Activated CD4-positive, alpha-beta T cell treated with anti-CD3 and anti-CD28 coated beads, Interleukin-2, amount 50 U/mL, for 48 hours (primary cell): Measurements from ENCODE around the gene PROM2.
"Not testable (repeated sequence)": the region's sequence is repeated elsewhere in the genome, so short reads cannot be mapped to it uniquely, and the experiment has no call there.

Experiments used
- DNase-seq, 2 experiments: peaks; one replicate each; pipeline ENCODE4 v3.0.0-alpha.2; 2020

The PROM2 gene, protein sequence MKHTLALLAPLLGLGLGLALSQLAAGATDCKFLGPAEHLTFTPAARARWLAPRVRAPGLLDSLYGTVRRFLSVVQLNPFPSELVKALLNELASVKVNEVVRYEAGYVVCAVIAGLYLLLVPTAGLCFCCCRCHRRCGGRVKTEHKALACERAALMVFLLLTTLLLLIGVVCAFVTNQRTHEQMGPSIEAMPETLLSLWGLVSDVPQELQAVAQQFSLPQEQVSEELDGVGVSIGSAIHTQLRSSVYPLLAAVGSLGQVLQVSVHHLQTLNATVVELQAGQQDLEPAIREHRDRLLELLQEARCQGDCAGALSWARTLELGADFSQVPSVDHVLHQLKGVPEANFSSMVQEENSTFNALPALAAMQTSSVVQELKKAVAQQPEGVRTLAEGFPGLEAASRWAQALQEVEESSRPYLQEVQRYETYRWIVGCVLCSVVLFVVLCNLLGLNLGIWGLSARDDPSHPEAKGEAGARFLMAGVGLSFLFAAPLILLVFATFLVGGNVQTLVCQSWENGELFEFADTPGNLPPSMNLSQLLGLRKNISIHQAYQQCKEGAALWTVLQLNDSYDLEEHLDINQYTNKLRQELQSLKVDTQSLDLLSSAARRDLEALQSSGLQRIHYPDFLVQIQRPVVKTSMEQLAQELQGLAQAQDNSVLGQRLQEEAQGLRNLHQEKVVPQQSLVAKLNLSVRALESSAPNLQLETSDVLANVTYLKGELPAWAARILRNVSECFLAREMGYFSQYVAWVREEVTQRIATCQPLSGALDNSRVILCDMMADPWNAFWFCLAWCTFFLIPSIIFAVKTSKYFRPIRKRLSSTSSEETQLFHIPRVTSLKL

DNA sequence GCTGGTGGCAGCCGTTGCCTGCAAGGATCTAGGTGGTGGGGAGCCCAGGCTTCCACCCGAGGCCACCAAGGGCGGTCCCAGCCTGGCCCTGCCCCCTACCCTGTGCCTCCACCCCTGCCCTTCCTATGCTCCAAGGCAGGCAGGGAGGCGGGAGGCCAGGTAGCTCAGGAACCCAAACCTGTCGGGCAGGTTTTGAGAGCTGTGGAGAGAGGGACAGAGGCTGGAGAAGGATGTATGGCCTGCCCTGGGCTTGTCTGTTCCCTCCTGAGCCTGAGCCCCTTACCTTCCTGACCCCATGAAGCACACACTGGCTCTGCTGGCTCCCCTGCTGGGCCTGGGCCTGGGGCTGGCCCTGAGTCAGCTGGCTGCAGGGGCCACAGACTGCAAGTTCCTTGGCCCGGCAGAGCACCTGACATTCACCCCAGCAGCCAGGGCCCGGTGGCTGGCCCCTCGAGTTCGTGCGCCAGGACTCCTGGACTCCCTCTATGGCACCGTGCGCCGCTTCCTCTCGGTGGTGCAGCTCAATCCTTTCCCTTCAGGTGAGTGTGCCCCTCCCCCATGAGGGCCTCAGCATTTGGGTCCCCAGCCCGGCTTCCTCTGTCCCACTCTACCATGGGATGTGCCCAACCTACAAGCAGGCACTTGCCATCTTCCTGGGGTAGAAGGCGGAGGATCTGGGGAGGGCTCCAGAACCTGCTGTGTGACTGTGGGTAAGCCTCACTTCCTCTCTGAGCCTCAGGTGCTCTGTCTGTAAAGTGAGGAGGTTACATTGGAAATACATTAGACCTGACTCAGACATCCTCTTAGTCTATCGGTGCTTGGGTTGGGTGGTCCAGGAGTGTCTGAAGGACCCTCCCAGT lies at the start of gene PROM2:
Gene PROM2, plus strand, starts transcription at position 159 of the 860 bp plus-strand sequence. Its CDS starts 137 bp downstream, at position 296.
- no peak for DNase-seq

DNA sequence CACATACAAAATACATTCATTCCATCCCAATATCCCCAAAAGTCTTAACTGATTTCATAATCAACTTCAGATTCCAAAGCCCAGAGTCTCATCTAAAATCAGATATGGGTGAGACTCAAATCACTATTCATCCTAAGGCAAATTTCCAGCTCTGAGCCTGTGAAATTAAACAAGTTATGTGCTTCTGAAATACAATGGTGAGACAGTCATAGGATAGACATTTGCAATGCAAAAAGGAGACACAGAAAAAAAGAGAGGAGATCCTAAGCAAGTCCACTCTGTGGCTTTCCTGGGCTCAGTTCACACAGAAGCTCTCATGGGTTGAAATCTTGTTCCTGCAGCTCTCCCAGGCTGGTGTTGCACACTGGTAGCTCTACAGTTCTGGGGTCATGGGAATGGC lies 48.6 kb upstream of the PROM2 start:
- DNase-seq = no peak

DNA sequence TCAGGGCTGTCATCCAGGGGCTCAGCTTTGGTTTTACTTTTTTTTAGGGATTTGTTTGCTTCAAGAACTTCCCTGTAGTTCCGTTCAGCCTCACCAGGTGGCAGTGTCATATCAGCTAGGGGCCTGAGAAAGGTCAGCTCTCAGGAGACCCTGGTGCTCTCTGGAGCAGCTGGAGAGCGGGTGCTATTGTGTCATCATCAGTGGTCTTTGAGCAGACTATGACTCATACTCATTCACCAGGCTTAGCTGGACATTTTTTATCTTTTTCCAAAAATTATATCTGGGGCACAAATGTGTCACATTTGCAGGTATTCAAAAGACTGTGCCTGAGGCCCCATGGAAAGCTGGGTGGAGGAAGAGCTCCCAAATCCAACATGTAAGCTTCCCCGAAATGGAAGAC lies 42.5 kb upstream of the PROM2 start:
- peak; percentile 49 to 55 for DNase-seq

DNA sequence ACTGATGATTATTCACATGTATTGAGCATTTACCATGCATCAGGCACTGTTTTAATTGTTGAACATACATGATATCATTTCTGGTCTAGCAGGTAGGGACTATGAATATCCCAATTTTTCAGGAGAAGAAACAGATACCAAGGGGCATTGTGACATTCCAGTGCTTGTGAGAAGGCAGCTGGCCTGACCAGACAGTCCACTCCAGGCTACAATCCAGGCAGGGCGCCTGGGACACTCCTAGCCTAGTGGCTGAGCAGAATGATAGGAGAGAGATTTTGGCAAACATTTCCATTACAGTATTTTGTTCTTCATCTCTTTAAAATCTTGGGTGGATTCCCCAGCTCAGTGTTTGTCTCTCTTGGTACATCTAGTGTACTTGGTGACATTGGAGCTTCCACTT lies 42.0 kb upstream of the PROM2 start:
- no peak for DNase-seq

DNA sequence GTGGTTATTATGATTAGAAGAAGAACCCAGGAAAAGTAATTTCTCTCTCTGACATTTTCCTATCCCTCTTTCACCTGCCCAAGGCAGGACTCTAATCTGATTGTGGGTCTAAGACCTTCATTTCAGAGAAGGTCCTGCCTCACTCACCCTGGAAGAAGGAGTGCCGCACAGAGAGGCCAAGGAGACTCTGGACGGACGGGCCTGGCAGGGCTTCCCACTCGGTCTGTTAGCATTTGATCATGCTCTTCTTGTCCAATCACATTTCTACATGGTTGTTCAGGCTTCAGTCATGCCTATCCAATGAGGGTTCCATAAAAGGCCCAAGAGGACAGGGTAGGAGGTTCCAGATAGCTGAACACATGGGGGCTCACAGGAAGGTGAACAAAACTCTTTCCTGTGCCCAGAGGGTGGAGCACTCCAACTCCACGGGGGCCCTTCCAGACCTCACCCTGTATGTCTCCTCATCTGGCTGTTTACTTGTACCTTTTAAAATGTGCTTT lies 39.9 kb upstream of the PROM2 start:
- DNase-seq = no peak

DNA sequence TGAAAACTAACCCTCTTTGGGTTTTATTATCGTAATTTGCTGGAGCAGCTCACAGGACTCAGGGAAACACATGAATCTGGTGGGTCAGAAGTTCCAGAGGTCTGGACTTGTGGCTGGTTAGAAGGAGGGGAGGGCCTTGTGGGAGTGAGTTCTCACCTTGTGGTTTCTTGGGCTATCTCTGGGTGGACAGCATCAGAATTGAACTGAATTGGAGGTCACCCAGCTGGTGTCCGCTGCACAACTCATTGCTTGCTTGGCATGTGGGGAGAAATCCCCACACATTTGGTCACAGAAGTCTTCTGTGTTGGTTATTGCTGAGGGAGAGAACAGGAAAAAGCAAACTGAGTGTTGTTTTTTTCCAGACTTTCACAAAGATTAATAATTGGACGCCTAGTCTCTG lies 39.4 kb upstream of the PROM2 start:
- DNase-seq = no peak

DNA sequence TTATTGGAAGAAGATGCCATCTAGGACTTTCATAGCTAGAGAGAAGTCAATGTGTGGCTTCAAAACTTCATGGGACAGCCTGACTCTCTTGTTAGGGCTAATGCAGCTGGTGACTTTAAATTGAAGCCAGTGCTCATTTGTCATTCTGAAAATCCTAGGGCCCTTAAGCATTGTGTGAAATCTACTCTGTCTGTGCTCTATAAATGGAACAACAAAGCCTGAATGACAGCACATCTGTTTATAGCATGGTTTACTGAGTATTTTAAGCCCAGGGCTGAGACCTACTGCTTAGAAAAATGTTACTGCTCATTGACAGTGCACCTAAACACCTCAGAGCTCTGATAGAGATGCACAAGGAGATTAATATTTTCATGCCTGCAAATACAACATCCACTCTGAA lies 36.1 kb upstream of the PROM2 start:
- no peak for DNase-seq

DNA sequence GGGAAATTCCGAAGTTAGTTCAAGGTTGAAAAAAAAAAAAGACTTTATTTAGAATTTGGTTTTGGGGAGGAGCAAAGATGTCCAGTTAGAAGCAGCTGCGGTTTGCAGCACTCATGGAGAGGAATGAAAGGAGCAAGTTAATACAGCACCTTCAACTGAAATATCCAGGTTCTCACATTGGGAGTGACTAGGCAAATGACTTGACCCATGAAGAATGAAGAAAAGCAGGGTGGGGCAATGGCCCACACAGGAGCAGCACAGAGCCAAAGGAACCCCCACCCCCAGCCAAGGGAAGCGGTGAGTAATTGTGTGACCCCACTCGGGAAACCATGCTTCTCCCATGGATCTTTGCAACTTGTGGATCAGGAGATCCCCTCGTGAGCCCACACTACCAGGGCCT lies 34.2 kb upstream of the PROM2 start:
- no peak for DNase-seq

DNA sequence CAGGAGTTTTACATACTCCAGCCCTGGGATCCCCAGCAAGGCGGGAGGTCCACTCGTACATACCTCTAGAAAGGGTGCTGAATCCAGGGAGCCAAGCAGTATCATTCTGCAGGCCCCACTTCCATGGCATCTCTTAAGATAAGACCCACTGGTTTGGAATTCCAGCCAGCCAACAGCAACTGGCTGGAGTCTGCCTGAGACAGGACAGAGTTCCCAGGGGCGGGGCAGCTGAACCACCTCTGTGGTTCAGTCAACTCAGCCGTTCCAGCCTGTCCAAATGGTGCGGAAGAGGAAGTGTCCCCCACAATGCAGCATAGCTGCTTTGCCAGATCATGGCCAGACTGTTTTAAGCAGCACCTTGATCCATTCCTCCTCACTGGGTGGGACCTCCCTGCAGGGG lies 33.7 kb upstream of the PROM2 start:
- no peak for DNase-seq

DNA sequence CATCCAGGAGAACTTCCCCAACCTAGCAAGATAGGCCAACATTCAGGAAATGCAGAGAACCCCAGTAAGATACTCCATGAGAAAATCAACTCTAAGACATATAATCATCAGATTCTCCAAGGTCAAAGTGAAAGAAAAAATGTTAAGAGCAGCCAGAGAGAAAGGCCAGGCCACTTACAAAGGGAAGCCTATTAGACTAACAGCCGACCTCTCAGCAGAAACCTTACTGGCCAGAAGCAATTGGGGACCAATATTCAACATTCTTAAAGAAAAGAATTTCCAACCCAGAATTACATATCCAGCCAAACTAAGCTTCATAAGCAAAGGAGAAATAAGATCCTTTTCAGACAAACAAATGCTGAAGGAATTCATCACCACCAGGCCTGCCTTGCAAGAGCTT lies 32.2 kb upstream of the PROM2 start:
- DNase-seq = not testable (repeated sequence)

DNA sequence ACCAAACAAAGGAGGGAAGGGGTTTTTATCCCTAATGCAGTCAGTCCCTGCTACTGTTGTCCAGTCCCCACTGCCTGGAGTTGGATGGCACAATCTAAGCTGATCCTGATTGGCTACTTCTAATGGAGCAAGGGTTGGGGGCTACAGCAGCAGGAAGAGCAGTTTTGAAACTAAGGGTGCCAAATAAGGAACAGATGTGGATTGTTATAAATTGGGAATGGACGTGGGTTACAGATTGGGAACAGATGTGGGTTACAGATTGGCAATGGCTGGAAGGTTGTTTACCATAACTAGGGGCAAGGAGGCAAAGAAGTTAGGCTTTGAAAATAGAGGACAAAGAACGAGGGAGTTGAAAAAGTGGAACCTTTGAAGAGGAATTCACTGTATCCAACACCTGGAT lies 16.0 kb upstream of the PROM2 start:
- no peak for DNase-seq

DNA sequence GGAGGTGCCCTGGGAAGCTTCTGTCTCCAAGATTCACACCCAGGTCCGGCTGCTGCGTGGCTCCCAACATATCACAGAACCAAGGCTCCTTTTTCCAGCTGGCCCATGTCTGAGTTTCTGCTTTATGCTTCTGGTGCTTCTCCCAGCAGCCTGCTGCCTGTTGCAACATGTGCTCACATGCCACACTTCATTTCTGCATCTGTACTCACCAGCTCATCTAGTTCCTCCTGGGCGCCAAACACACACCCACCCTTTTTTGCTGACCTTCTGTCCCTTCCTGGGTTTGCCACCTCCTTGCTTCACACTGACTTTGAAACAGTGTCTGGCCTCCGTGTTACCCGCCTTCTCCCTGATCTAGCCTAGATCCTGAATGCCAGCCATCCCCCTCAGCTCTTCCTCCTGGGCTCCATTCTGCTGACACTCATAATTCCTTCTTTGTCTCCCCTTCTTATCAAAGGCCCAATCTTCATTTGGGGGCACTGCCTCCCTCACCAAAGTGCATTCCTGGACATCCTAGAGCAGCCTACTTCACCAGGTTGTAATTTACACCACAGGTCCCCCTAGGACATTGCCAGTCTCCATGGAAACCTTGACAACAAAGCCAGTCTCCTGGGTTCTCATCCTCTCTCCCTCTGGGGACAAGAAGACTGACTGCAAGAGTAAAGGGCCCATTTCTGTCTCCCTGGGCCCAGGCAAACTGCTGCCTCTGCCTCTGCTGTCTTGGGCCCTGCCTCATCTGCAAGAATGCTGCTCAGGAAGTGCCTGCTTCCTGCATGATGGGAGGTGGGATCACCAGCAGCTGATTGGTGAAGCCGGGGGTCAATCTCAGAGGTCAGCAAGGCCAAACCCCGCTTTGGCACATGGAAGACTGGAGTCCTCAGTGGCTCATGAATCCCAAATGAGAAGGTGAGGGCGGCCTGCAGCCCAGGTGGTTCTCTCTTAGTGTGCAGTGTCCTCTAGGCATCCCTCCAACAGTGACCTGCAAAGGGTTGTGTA lies 13.9 kb upstream of the PROM2 start:
- no peak for DNase-seq

DNA sequence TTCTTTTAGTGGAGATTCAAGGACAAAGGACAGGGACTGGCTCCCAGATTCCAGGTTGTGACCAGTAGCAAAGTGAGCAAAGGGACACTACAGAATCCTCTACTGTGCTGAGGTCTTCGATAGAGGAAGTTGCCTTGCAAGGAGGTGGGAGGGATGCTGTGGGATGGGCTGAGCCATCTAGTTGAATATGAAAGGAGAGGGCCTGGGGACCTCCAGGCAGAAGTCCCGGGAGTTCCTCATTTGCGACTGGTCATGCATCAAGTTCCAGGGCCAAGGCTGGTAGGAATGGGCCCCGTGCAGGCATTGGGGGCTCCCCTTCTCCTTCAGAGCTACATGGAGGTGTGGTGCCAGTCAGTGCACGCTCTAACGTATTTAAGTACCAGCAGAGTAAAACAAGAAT lies 12.6 kb upstream of the PROM2 start:
- DNase-seq = no peak

DNA sequence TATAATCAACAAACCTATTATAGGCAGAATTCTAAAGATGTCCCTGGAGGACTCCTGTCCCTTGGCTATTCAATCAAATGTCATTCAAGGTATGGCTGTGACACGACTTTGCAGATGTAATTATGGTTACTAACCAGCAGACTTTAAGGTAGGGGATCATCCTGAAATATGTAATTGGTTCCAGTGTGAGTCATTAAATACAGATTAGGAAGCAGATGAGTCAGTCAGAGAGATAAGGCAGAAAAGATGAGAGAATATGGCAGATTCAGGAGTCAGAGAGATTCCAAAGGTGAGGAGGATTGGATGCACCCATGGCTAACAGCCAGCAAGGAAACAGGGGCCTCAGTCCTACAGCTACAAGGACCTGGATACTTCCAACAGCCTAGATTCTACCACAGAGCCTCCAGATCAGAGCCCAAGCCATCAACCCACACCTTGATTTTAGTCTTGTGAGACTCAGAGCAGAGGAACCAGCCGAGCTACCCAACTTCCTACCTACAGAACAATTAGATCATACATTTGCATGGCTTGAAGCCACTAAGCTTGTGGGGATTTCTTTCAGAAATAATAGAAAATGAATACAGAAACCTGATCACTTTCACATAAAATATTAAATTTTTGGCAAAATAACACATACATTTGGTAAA lies 11.2 kb upstream of the PROM2 start:
- DNase-seq = no peak

DNA sequence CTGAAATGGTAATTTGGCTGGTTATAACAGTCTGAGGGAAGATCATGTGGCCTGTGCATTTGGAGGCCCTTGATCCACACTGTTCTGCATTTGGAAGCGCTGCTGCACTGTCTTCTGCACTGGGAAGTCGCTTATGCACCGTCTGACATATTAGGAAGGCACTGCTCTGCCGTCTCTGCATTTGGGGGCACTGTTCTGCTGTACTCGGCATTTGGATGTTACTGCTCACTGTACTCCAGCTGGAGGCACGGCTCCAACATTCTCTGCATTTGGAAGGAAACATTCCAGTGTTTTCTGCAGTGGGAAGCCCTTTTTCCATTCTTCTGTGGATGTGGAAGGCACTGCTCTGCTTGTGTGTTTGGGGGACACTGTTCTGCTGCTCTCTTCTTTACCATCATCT lies 9.6 kb upstream of the PROM2 start:
- no peak for DNase-seq

DNA sequence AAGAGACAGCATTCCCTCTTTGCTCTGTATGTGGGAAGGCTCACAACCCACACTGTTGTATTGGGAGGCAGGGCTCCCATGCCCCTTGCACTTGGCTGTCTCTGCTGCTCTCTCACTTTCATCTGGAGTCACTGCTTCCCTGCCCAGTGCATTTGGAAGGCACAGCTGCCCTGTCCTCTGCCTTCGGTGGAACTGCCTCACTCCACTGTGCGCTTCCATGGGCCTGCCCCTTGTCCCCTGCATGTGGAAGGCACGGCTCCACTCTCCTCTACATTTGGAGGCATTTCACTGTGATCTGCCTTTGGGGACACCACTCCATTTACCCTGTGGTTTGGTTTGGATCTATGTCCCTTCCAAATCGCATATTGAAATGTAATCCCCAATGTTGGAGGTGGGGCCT lies 9.1 kb upstream of the PROM2 start:
- DNase-seq = no peak

DNA sequence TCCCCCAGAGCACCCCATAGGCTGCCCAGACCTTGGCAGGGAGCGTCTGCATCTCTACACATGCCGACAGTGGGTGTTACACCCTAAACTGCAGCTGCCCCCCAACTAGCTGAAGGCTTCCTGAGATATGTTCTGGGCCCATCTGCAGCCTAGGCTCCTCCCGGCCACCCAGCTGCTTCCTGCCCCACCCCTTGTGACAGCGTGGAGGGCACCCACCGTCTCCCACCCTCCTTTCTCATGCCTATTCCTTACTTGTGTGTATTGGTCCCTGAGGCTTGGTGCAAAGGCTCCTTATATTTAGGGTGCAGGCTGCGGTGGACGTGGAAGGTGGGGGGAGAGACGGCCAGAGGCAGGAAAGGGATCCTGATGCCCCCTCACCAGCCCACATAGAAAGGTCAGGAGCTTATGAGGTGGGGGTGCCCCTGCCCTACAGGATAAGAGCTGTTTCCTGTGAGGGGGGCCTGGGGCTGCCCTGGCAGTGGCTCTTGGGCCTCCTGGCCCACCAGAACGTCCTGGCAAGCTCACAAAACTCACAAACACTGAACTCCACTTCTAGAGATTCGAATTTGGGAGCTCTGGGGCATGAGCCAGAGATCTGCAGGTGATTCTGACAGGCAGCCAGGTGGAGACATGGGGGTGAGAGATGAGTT lies 7.3 kb upstream of the PROM2 start:
- no peak for DNase-seq

DNA sequence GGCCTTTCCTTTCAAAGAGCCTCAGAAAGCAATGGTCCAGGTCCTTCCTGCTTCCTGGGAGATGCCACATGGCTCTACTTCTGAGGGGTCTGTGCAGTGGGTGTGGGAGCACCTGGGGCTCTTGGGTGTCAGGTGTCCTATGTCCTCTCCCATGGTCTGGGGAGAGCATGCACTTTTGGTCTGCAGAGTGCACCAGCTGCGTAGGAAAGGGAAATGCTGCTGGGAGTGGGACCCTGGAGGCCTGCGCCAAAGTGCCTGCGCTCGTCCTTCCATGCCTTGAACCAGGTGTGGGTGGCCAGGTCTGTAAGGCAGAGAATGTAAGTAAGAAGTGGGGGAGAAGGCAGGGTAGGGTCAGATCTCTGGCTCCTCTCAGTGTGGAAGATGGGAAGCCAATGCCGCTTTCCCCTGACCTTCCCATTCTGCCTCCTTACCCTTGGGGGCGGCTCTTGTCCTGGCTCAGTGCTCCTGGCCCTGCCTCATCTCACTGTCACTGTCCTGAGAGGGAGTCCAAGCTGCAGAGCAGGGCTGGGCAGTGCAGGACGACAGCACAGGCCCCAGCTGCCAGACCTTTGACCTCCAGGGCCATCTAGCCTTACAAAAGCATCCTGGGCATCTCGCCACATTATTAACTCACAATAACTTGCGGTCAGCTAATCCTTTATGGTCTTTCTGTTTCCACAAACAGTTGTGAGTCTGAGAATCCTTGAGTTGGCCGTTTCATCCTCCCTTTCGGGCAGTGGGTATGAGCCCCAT lies 6.6 kb upstream of the PROM2 start:
- no peak for DNase-seq

DNA sequence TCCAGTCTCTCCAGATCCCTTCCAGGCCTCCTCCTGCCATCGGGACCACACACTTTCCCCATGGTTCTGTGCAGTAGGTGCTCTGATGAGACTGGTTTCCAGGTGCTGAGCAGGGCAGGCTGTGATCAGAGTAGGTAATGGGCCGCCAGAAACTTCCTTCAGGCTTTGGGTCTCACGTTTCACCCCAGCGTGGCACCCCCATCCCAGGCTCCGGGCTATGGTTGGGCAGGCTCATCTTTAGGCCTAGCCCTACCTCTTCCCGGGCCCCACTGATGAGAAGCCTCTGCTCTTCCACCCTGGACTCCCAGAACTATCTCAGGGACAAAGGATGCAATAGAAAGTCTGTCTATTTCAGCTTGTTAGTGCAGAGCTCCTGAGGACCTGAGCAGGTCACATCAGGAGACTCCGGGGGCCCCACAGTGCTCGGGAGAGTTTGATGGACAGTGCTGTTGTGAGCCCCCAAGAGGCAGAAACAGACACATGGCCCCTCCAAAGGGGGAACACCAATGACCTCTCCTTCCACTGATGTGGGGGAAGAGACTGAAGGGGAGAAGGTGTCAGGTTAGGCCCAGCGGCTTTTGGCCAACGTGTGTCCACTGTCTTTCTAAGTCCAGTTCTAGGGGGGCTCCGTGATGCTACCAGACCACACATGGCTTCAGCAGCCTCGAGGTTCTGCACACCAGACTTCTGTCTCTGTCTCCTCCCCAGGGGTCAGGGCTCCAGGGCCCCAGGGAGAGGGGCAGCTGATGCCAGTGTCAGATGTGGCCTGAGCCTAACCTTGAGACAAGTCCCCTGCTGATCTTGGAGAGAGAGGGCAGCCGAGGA lies 5.8 kb upstream of the PROM2 start:
- no peak for DNase-seq
